Tibial artery (tissue), 4 donors: ENCODE results near the gene CCNL2.

Experiments
- DNase-seq, 2 donors: peaks; one replicate each; pipeline ENCODE4 v3.0.0-alpha.2; 2019
- H3K27ac ChIP-seq, 2 donors: fragments of 200-600 bp; sonication (generic) in 1 of 2; 1 replicate in 1 of 2; 2 replicates in 1 of 2; pipeline ENCODE4 v1.5.1; 2018 to 2019; ENCODE audit warnings: mild to moderate bottlenecking in 1 of 2
- H3K27me3 ChIP-seq, 2 donors: fragments of 200-600 bp; sonication (generic) in 1 of 2; one replicate each; pipeline versions ENCODE4 v1.5.1 to v1.6.0; 2016 to 2019
- H3K36me3 ChIP-seq, 3 donors: fragments of 200-600 bp; sonication (generic) in 2 of 3; one replicate each; pipeline ENCODE4 v1.5.1; 2016 to 2019; ENCODE audit warnings: mild to moderate bottlenecking in 2 of 3
- H3K4me1 ChIP-seq, 4 donors: fragments of 200-600 bp; sonication (generic) in 2 of 4; 1 replicate in 3 of 4; 2 replicates in 1 of 4; pipeline ENCODE4 v1.5.1; 2016 to 2019
- H3K4me3 ChIP-seq, 2 donors: fragments of 200-600 bp; sonication (generic) in 1 of 2; 1 replicate in 1 of 2; 2 replicates in 1 of 2; pipeline ENCODE4 v1.5.1; 2018 to 2019; ENCODE audit warnings: mild to moderate bottlenecking in 2 of 2
- H3K9me3 ChIP-seq, 3 donors: fragments of 200-600 bp; sonication (generic) in 1 of 3; one replicate each; pipeline ENCODE4 v1.5.1; 2016 to 2019
- CTCF ChIP-seq, 2 experiments: fragments of 200-600 bp in 1 of 2; fragments of 450-650 bp in 1 of 2; IDR thresholded peaks; one replicate each; pipeline ENCODE4 v1.5.1; 2017 to 2019; ENCODE audit warnings: antibody characterized with exemption in 2 of 2, mild to moderate bottlenecking in 1 of 2, moderate library complexity in 1 of 2
- intact Hi-C: fragments of 100-400 bp; cut with DNase I; formaldehyde crosslinking; loops from one replicate; pipeline ENCODE4 v1.15.0; 2023; ENCODE audit warnings: low total_unique reads

The CCNL2 gene

GRCh38 chr1:1422465-1423244, 23.5 kb upstream of the CCNL2 start:
- intact Hi-C loops: no loop called here
- Histone ChIP-seq H3K4me3 (no peak overlapping the region), H3K4me1 (peaks cover 0 to 20% (median 10%) of the 10 kb centered on the region in 4 donors), H3K36me3 (no peaks in the 10 kb centered on the region), H3K27me3 (peaks cover 0 to 56% of the 10 kb centered on the region in 2 donors), H3K27ac (no peak overlapping the region), H3K9me3 (no peaks in the 10 kb centered on the region)
- no peak for DNase-seq
- TF ChIP-seq CTCF (IDR thresholded peaks at IDR 0.05): no peak

- Histone ChIP-seq H3K9me3 (no peaks in the 10 kb centered on the region), H3K36me3 (no peaks in the 10 kb centered on the region), H3K27me3 (peaks cover 0 to 50% of the 10 kb centered on the region in 2 donors), H3K27ac (no peak overlapping the region), H3K4me3 (no peak overlapping the region), H3K4me1 (peaks cover 0 to 16% (median 6%) of the 10 kb centered on the region in 4 donors)
- no peak for DNase-seq
- no peak for TF ChIP-seq CTCF (IDR thresholded peaks at IDR 0.05)
- intact Hi-C loops: no loop called here
These were observed 22.9 kb upstream of the CCNL2 start for GRCh38 chr1:1421907-1422464.

GRCh38 chr1:1421147-1421906, 22.2 kb upstream of the CCNL2 start, which contains the start of gene ANKRD65:
ANKRD65 (minus strand) TSS chr1:1421276; CDS start chr1:1421005, 271 bp downstream.
- Histone ChIP-seq H3K27me3 (peaks cover 0 to 44% of the 10 kb centered on the region in 2 donors), H3K9me3 (no peaks in the 10 kb centered on the region), H3K27ac (no peak within 1 kb of the TSS), H3K36me3 (no peaks in the 10 kb centered on the region), H3K4me3 (peak within 1 kb of the TSS; percentile 29 to 41), H3K4me1 (peaks cover 0 to 16% (median 6%) of the 10 kb centered on the region in 4 donors)
- no peak for TF ChIP-seq CTCF (IDR thresholded peaks at IDR 0.05)
- no peak for DNase-seq
- intact Hi-C loops: no loop called here

GRCh38 chr1:1420654-1421141, 21.6 kb upstream of the CCNL2 start:
- no peak for TF ChIP-seq CTCF (IDR thresholded peaks at IDR 0.05)
- H3K4me1 ChIP-seq: peaks cover 0 to 16% (median 6%) of the 10 kb centered on the region in 4 donors
- peak overlapping the region; percentile 29 to 41 for H3K4me3 ChIP-seq
- H3K27me3 ChIP-seq: peaks cover 0 to 37% of the 10 kb centered on the region in 2 donors
- H3K27ac ChIP-seq: no peak overlapping the region
- H3K9me3 ChIP-seq: no peaks in the 10 kb centered on the region
- intact Hi-C loops: no loop called here
- H3K36me3 ChIP-seq: no peaks in the 10 kb centered on the region
- DNase-seq: no peak

- peak in 1 of 2 experiments; percentile 9 for TF ChIP-seq CTCF (IDR thresholded peaks at IDR 0.05)
- Histone ChIP-seq H3K36me3 (no peaks in the 10 kb centered on the region), H3K9me3 (no peaks in the 10 kb centered on the region), H3K4me1 (peaks cover 0 to 16% (median 6%) of the 10 kb centered on the region in 4 donors), H3K27ac (peak overlapping the region in 1 of 2 donors; percentile 24), H3K4me3 (peak overlapping the region; percentile 29 to 41), H3K27me3 (peaks cover 0 to 34% of the 10 kb centered on the region in 2 donors)
- intact Hi-C loops: no loop called here
- DNase-seq: no peak
These were observed 20.9 kb upstream of the CCNL2 start for GRCh38 chr1:1419813-1420653.
